Mesenchymal stem cell (in vitro differentiated cells and primary cell): Measurements from ENCODE around the gene ARL2.
"Not testable (repeated sequence)": the region's sequence is repeated elsewhere in the genome, so short reads cannot be mapped to it uniquely, and the experiment has no call there.

Experiments
- DNase-seq: peaks from one replicate; pipeline ENCODE4 v3.0.0-alpha.2; 2013
- H2AFZ ChIP-seq: one replicate; pipeline ENCODE4 v1.6.1; 2013; ENCODE audit warnings: low read depth, mild to moderate bottlenecking, control low read depth, inconsistent platforms, low read length, moderate library complexity
- H2AK5ac ChIP-seq: 2 replicates; pipeline ENCODE4 v1.6.1; 2013; ENCODE audit warnings: low read length, moderate library complexity, mild to moderate bottlenecking, inconsistent platforms; ENCODE audit not compliant: severe bottlenecking
- H2BK120ac ChIP-seq: one replicate; pipeline ENCODE4 v1.6.1; 2013; ENCODE audit warnings: low read depth, mild to moderate bottlenecking, inconsistent platforms, low read length, moderate library complexity
- H2BK12ac ChIP-seq, 2 experiments: one replicate each; pipeline ENCODE4 v1.6.1; 2013; ENCODE audit warnings: inconsistent platforms in 2 of 2, low read length in 2 of 2, mild to moderate bottlenecking in 2 of 2, moderate library complexity in 2 of 2, control low read depth in 1 of 2
- H2BK15ac ChIP-seq: one replicate; pipeline ENCODE4 v1.6.1; 2013; ENCODE audit warnings: mild to moderate bottlenecking, low read depth, inconsistent platforms; ENCODE audit not compliant: poor library complexity, severe bottlenecking
- H2BK5ac ChIP-seq: 2 replicates; pipeline ENCODE4 v1.6.1; 2013; ENCODE audit warnings: low read depth, mild to moderate bottlenecking, low read length, control low read depth, inconsistent platforms; ENCODE audit not compliant: poor library complexity, severe bottlenecking
- H3K14ac ChIP-seq, 2 experiments: one replicate each; pipeline ENCODE4 v1.6.1; 2013; ENCODE audit warnings: inconsistent platforms in 2 of 2, low read length in 2 of 2, control low read depth in 1 of 2, mild to moderate bottlenecking in 1 of 2, moderate library complexity in 1 of 2
- H3K18ac ChIP-seq, 2 experiments: one replicate each; pipeline ENCODE4 v1.6.1; 2013; ENCODE audit warnings: inconsistent platforms in 2 of 2, low read length in 2 of 2, control low read depth in 1 of 2, low read depth in 1 of 2, mild to moderate bottlenecking in 1 of 2
- H3K23ac ChIP-seq, 2 experiments: one replicate each; pipeline ENCODE4 v1.6.1; 2013; ENCODE audit warnings: inconsistent platforms in 2 of 2, low read length in 2 of 2, mild to moderate bottlenecking in 2 of 2, moderate library complexity in 2 of 2, control low read depth in 1 of 2
- H3K27ac ChIP-seq: 2 replicates; pipeline ENCODE4 v1.5.1; 2013; ENCODE audit warnings: mild to moderate bottlenecking, moderate library complexity, low read length, control low read depth, inconsistent platforms; ENCODE audit not compliant: poor library complexity, severe bottlenecking
- H3K27me3 ChIP-seq, 2 experiments: 2 replicates each; pipeline versions ENCODE4 v1.6.1 to v1.7.0; 2013; ENCODE audit warnings: low read length in 2 of 2, mild to moderate bottlenecking in 2 of 2, moderate library complexity in 2 of 2, control low read depth in 1 of 2, inconsistent platforms in 1 of 2; ENCODE audit not compliant: control insufficient read depth in 1 of 2, insufficient read depth in 1 of 2
- H3K36me3 ChIP-seq, 2 experiments: 2 replicates each; pipeline versions ENCODE4 v1.6.1 to v1.7.0; 2013; ENCODE audit warnings: low read length in 2 of 2, control low read depth in 1 of 2, inconsistent platforms in 1 of 2, low read depth in 1 of 2, mild to moderate bottlenecking in 1 of 2; ENCODE audit not compliant: insufficient read depth in 2 of 2, control insufficient read depth in 1 of 2
- H3K4ac ChIP-seq, 2 experiments: one replicate each; pipeline ENCODE4 v1.6.1; 2013; ENCODE audit warnings: inconsistent platforms in 2 of 2, low read length in 2 of 2, mild to moderate bottlenecking in 2 of 2, moderate library complexity in 2 of 2, control low read depth in 1 of 2, low read depth in 1 of 2
- H3K4me1 ChIP-seq: 2 replicates; pipeline ENCODE4 v1.6.1; 2013; ENCODE audit warnings: low read depth, low read length, control low read depth; ENCODE audit not compliant: control insufficient read depth, insufficient read depth
- H3K4me2 ChIP-seq: 2 replicates; pipeline ENCODE4 v1.6.1; 2013; ENCODE audit warnings: low read length, mild to moderate bottlenecking, inconsistent platforms; ENCODE audit not compliant: poor library complexity, severe bottlenecking
- H3K4me3 ChIP-seq, 2 experiments: 2 replicates each; pipeline versions ENCODE4 v1.5.1 to v1.7.0; 2013; ENCODE audit warnings: low read length in 2 of 2, mild to moderate bottlenecking in 2 of 2, control low read depth in 1 of 2, low read depth in 1 of 2; ENCODE audit not compliant: insufficient read depth in 1 of 2
- H3K79me1 ChIP-seq: replicated peaks from 2 replicates; pipeline ENCODE4 v1.6.1; 2013; ENCODE audit warnings: mild to moderate bottlenecking, control low read depth, low read length, inconsistent platforms; ENCODE audit not compliant: poor library complexity, severe bottlenecking
- H3K9ac ChIP-seq: 2 replicates; pipeline ENCODE4 v1.7.0; 2013; ENCODE audit warnings: mild to moderate bottlenecking, low read length, moderate library complexity
- H3K9me3 ChIP-seq: 2 replicates; pipeline ENCODE4 v1.7.0; 2013; ENCODE audit warnings: mild to moderate bottlenecking, low read length; ENCODE audit not compliant: control insufficient read depth
- H4K8ac ChIP-seq: one replicate; pipeline ENCODE4 v1.6.1; 2013; ENCODE audit warnings: inconsistent platforms, mild to moderate bottlenecking, low read length, moderate library complexity
- H4K91ac ChIP-seq: one replicate; pipeline ENCODE4 v1.6.1; 2013; ENCODE audit warnings: mild to moderate bottlenecking, low read length, inconsistent platforms
- WGBS: methylation state at CpG from one replicate; pipeline ENCODE4 v1.1.7; 2013; ENCODE audit warnings: mixed read lengths; 5-methylcytosine and 5-hydroxymethylcytosine counted together

ARL2 gene

GRCh38 chr11:65021509-65021908 is 7.5 kb downstream of the ARL2 start:
- Histone ChIP-seq H2AFZ (no peak overlapping the region), H4K91ac (no peak overlapping the region), H2BK120ac (no peak overlapping the region), H2BK12ac (no peak overlapping the region), H3K23ac (no peak overlapping the region), H3K18ac (no peak overlapping the region), H3K4me1 (peaks cover 3% of the 10 kb centered on the region), H3K36me3 (peaks cover 38 to 40% of the 10 kb centered on the region in 2 experiments), H4K8ac (no peak overlapping the region), H3K4ac (no peak overlapping the region), H3K79me1 (peaks cover 8% of the 10 kb centered on the region), H3K27me3 (no peaks in the 10 kb centered on the region), H3K9ac (no peak overlapping the region), H3K9me3 (no peaks in the 10 kb centered on the region), H2BK5ac (no peak overlapping the region), H3K27ac (no peak overlapping the region), H2AK5ac (no peak overlapping the region), H3K14ac (no peak overlapping the region), H3K4me3 (no peak overlapping the region), H3K4me2 (no peak overlapping the region), H2BK15ac (no peak overlapping the region)
- over 99% methylated on average over 8 of the region's 11 CpGs for WGBS
- no peak for DNase-seq

GRCh38 chr11:65023502-65023901 is 9.5 kb downstream of the ARL2 start:
- not testable (repeated sequence) for H4K8ac ChIP-seq, H3K27ac ChIP-seq, H2AFZ ChIP-seq, H2AK5ac ChIP-seq, H4K91ac ChIP-seq, H3K27me3 ChIP-seq, H2BK15ac ChIP-seq, H3K4ac ChIP-seq, H2BK120ac ChIP-seq, H3K9me3 ChIP-seq, H2BK5ac ChIP-seq, H3K14ac ChIP-seq, H2BK12ac ChIP-seq, H3K4me2 ChIP-seq, H3K4me3 ChIP-seq, H3K4me1 ChIP-seq, H3K23ac ChIP-seq, H3K9ac ChIP-seq, DNase-seq, H3K18ac ChIP-seq, H3K79me1 ChIP-seq
- peaks cover 28 to 31% of the 10 kb centered on the region in 2 experiments for H3K36me3 ChIP-seq
- 90% methylated on average over 8 of the region's 8 CpGs for WGBS

- Histone ChIP-seq H2BK12ac (no peak overlapping the region), H3K27me3 (no peaks in the 10 kb centered on the region), H2AFZ (peak overlapping the region; percentile 47), H3K27ac (no peak overlapping the region), H3K4me3 (peak overlapping the region in 1 of 2 experiments; percentile 84), H3K23ac (no peak overlapping the region), H2BK15ac (no peak overlapping the region), H3K9me3 (no peaks in the 10 kb centered on the region), H3K36me3 (peaks cover 13 to 16% of the 10 kb centered on the region in 2 experiments), H3K4me1 (peaks cover 2% of the 10 kb centered on the region), H3K18ac (no peak overlapping the region), H2AK5ac (no peak overlapping the region), H3K4ac (no peak overlapping the region), H3K14ac (no peak overlapping the region), H4K8ac (peak overlapping the region; percentile 94), H3K4me2 (peak overlapping the region; percentile 63), H4K91ac (no peak overlapping the region), H2BK120ac (no peak overlapping the region), H3K9ac (peak overlapping the region; percentile 87), H3K79me1 (peaks cover 14% of the 10 kb centered on the region), H2BK5ac (no peak overlapping the region)
- WGBS: 30% methylated on average over 5 of the region's 10 CpGs
- no peak for DNase-seq
Observed at GRCh38 chr11:65026810-65027209, 12.8 kb downstream of the ARL2 start.

GRCh38 chr11:65027213-65028067 is 13.5 kb downstream of the ARL2 start, which contains the start of gene SNX15:
Gene SNX15 (plus strand): TSS chr11:65027439. CDS start chr11:65027538, 99 bp downstream.
- H2AFZ ChIP-seq: peak within 1 kb of the TSS; percentile 81
- under 1% methylated on average over 42 of the region's 51 CpGs for WGBS
- H4K8ac ChIP-seq: peak within 1 kb of the TSS; percentile 95
- H2BK15ac ChIP-seq: peak within 1 kb of the TSS; percentile 99
- H3K79me1 ChIP-seq: peaks cover 17% of the 10 kb centered on the region
- H2BK12ac ChIP-seq: peak within 1 kb of the TSS in 1 of 2 experiments; percentile 95
- no peak within 1 kb of the TSS for H4K91ac ChIP-seq
- H3K27me3 ChIP-seq: no peaks in the 10 kb centered on the region
- no peaks in the 10 kb centered on the region for H3K9me3 ChIP-seq
- peak within 1 kb of the TSS in 1 of 2 experiments; percentile 87 for H3K4ac ChIP-seq
- peaks cover 2% of the 10 kb centered on the region for H3K4me1 ChIP-seq
- H3K27ac ChIP-seq: peak within 1 kb of the TSS; percentile 97
- H3K9ac ChIP-seq: peak within 1 kb of the TSS; percentile 87
- peak within 1 kb of the TSS in 1 of 2 experiments; percentile 42 for H3K23ac ChIP-seq
- no peak within 1 kb of the TSS for H2AK5ac ChIP-seq
- H3K14ac ChIP-seq: no peak within 1 kb of the TSS
- DNase-seq: peak; percentile 97
- peak within 1 kb of the TSS; percentile 84 for H3K4me3 ChIP-seq
- H2BK120ac ChIP-seq: peak within 1 kb of the TSS; percentile 68
- H3K4me2 ChIP-seq: peak within 1 kb of the TSS; percentile 84
- no peak within 1 kb of the TSS for H2BK5ac ChIP-seq
- H3K36me3 ChIP-seq: peaks cover 13 to 18% of the 10 kb centered on the region in 2 experiments
- peak within 1 kb of the TSS; percentile 98 to 99 for H3K18ac ChIP-seq
